ENCODE measurements around the gene TSPAN1.

- TF ChIP-seq ZFX (CRISPR knock-in tag; IDR thresholded peaks at IDR 0.05; ENCODE audit: low read depth): no peak
- no peak for TF ChIP-seq ZKSCAN5 (CRISPR knock-in tag; IDR thresholded peaks at IDR 0.05)
- no peak for TF ChIP-seq TEF (CRISPR knock-in tag; IDR thresholded peaks at IDR 0.05)
- no peak for TF ChIP-seq TAF1 (CRISPR knock-in tag; IDR thresholded peaks at IDR 0.05)
These were observed 30.3 kb downstream of the TSPAN1 start for GRCh38 chr1:46205141-46205540.

Measured in HepG2 (cell line).